HG03442 (cell line): ENCODE data around the gene GJB2.

ENCODE experiments used
- ATAC-seq: cut with Tn5 transposase; IDR thresholded peaks from one replicate; pipeline ENCODE4 v1.9.1; 2021; ENCODE audit warnings: mild to moderate bottlenecking, moderate library complexity; ENCODE audit not compliant: unreplicated experiment

The GJB2 gene

GRCh38 chr13:20142927-20143480 is 49.7 kb downstream of the GJB2 start:
- ATAC-seq = no peak

DNA sequence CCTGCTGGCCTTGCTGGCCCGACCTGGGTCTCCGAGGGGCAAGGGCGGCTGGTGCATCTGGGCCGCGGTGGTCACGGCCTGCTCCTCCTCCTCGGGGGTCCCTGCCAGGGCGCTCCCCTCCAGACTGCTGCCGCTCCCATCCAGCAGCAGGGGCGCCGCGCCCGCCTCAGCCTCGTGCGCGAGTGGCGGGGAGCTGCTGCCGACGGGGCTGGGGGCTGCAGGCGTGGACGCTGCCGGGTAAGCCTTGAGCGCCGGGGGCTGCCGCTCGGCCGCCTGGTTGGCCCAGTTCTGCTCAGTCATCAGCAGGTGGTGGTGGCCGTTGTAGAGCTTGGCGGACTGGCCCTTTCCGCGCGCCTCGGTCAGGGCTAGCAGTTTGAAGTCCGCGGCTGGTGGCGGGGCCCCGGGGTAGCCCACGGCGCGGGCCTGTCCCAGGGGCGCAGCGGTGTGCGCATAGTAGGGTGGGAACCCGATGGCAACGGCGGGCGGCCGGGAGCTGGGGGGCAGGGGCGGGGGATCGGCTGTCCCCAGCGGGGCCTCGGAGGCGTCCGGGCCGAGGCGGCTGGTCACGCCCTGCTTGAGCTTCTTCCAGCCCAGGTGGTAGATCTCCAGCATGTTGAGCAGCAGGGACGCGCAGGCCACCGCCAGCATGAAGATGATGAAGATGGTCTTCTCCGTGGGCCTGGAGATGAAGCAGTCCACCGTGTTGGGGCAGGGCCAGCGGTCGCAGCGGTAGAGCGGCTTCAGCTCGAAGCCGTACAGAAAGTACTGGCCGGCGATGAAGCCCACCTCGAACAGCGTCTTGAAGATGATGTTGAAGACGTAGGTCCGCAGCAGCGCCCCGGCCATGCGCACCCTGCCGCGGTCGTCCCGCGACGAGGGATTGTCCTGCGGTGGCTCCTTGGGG is 50.5 kb downstream of the GJB2 start:
- ATAC-seq = no peak

DNA sequence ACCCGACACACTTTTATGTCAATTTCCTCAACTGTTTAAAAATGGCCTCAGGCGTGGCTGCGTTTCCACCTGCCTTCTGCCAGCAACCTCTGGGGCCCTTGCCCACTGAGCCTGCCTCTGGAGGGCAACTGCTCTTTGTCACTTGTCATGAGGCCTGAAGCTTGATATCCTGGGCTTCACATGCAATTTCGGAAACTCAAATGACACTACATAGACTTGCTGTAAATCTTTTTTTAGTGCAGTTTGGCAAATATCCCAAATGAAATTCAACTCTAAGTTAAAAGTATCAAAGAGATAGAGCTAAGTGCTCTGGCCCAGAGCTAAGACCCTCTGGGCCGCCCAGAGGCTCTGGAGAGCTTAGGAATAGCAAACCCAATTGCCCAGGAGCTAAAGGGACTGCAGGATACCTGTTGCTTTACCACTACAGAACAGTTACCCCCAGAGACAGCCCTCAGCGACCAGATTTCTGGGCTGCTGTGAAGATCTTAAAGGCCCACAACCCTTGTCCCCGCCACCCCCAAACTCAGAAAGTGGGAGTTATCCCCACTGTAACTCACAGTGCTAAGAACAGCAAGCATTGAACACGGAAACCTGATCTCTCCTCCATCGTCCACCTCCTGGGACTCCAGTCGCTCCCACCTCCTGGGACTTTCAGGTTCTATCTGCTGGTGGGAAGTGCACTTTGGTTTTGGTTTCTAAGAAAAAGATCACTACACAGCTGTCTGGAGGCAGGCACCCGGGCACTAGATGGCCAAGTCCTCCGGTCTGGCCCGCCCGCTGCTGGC is 51.3 kb downstream of the GJB2 start:
- no peak for ATAC-seq

- no peak for ATAC-seq
These were observed 52.3 kb downstream of the GJB2 start for GRCh38 chr13:20140487-20140886.

DNA sequence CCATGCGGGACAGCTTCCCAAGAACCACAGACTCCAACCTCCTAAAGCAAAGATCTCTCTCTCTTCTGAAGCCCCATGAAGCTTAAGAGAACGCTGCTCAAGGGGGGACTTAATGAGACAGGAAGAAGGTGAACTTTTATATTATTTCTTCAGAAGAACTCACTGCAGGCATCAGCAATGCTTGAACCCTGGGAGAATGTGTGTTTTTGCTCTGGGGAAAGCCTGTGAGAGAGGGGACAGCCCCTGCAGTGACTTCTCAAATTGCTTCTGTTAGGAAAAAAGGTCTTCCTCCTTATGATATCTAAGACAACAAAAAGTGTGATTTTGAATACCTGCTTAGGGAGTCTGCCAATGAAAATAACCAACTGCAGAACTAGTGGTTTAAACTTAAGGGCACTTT is 54.9 kb downstream of the GJB2 start:
- no peak for ATAC-seq
